KOPT-K1 (cell line): ENCODE measurements around the gene EPHX1.
A peak's percentile ranks its signal among the peaks of the same experiment; 100 is the strongest.
"Not testable (repeated sequence)": the region's sequence is repeated elsewhere in the genome, so short reads cannot be mapped to it uniquely, and the experiment has no call there.

ENCODE experiments used
- H3K27ac ChIP-seq: fragments of 200-600 bp; sonication (generic); 2 replicates; pipeline ENCODE4 v1.5.1; 2016; ENCODE audit warnings: antibody characterized with exemption, mild to moderate bottlenecking, low read depth, low read length; ENCODE audit not compliant: poor library complexity, severe bottlenecking
- H3K36me3 ChIP-seq: fragments of 200-600 bp; sonication (generic); 2 replicates; pipeline ENCODE4 v1.5.1; 2017; ENCODE audit warnings: antibody characterized with exemption, mild to moderate bottlenecking, low read length, moderate library complexity; ENCODE audit not compliant: insufficient read depth
- H3K9me3 ChIP-seq: fragments of 200-600 bp; sonication (generic); 2 replicates; pipeline ENCODE4 v1.5.1; 2017; ENCODE audit warnings: antibody characterized with exemption, low read length, mild to moderate bottlenecking; ENCODE audit not compliant: insufficient read depth, poor library complexity, severe bottlenecking

The EPHX1 gene

GRCh38 chr1:225771661-225772322 is 38.1 kb upstream of the EPHX1 start:
- no peaks in the 10 kb centered on the region for H3K9me3 ChIP-seq
- no peak overlapping the region for H3K27ac ChIP-seq

GRCh38 chr1:225772323-225772768 is 37.6 kb upstream of the EPHX1 start:
- Histone ChIP-seq H3K27ac (no peak overlapping the region), H3K9me3 (no peaks in the 10 kb centered on the region), H3K36me3 (no peaks in the 10 kb centered on the region)

More at GRCh38 chr1:225771661-225772322, 38.1 kb upstream of the EPHX1 start:
- H3K36me3 ChIP-seq, result no peaks in the 10 kb centered on the region

GRCh38 chr1:225772848-225773247 is 37.1 kb upstream of the EPHX1 start:
- no peaks in the 10 kb centered on the region for H3K36me3 ChIP-seq
- no peak overlapping the region for H3K27ac ChIP-seq
- no peaks in the 10 kb centered on the region for H3K9me3 ChIP-seq

DNA sequence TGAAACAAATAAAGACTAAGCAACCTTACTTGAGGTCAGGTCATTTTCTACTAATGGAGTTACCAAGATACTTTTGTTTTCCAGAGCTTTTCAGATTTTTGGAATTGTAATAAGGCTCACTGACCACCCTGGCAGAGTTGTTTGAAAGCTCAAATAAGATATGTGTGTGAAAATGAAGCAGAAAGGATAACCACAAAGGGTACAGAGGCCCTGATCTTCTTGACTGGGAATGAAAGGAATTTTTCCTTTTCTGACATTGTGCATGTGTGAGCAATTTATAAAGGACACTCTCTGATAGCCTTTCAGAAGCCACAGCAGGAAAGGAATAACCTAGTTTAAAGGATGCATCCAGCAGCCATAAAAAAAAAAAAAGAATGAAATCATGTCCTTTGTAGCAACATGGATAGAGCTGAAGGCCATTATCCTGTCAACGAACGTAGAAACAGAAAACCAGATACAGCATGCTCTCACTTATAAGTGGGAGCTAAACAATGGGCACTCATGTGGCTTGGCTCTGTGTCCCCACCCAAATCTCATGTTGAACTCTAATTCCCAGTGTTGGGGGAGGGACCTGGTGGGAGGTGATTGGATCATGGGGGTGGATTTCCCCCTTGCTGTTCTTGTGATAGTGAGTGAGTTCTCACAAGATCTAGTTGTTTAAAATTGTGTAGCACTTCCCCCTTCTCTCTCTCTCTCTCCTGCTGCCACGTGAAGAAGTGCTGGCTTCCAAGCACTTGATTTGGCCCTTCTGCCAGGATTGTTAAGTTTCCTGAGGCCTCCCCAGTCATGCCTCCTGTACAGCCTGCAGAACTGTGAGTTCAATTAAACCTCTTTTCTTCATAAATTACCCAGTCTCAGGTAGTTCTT is 35.4 kb upstream of the EPHX1 start:
- H3K36me3 ChIP-seq, result peaks cover 5% of the 10 kb centered on the region
- H3K27ac ChIP-seq, result no peak overlapping the region
- no peaks in the 10 kb centered on the region for H3K9me3 ChIP-seq

DNA sequence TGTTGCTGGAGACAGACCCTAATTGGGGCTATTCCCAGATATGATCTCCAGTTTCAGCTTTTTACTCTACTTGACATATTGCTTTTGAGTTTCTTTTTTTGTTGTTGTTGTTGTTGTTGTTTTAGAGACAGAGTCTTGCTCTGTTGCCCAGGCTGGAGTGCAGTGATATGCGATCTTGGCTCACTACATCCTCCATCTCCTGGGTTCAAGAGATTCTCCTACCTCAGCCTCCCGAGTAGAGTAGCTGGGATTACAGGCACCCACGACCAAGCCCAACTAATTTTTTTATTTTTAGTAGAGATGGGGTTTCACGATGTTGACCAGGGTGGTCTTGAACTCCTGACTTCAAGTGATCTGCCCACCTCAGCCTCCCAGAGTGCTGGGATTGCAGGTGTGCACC is 33.6 kb upstream of the EPHX1 start:
- Histone ChIP-seq H3K9me3 (no peaks in the 10 kb centered on the region), H3K36me3 (peaks cover 23% of the 10 kb centered on the region), H3K27ac (no peak overlapping the region)

- Histone ChIP-seq H3K9me3 (no peaks in the 10 kb centered on the region), H3K36me3 (peaks cover 30% of the 10 kb centered on the region), H3K27ac (peak overlapping the region; percentile 94)
Observed at GRCh38 chr1:225777058-225777582, 32.8 kb upstream of the EPHX1 start.

GRCh38 chr1:225777583-225778336 is 32.2 kb upstream of the EPHX1 start, which contains the start of gene SRP9:
Gene SRP9, plus strand, starts transcription at chr1:225777826. Its CDS starts 115 bp downstream, at chr1:225777941.
- Histone ChIP-seq H3K9me3 (no peaks in the 10 kb centered on the region), H3K36me3 (peaks cover 36% of the 10 kb centered on the region), H3K27ac (peak within 1 kb of the TSS; percentile 94)

DNA sequence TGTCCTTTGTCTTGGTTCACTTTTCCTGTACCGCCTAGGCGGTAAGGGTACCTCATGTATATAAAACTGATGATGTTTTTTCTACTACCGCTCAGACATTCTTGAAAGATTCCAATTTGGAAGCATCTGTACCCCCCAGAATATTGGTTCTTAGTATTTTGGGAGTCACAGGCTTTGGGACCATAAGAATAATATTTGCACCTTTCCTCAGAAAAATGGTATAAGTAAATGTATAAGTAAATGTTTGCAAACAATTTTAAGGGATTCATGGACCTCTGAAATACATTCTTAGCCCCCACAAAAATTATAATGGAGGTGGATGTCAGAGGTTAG is 31.6 kb upstream of the EPHX1 start:
- H3K27ac ChIP-seq, result peak overlapping the region; percentile 94
- H3K9me3 ChIP-seq, result no peaks in the 10 kb centered on the region
- H3K36me3 ChIP-seq, result peaks cover 42% of the 10 kb centered on the region

DNA sequence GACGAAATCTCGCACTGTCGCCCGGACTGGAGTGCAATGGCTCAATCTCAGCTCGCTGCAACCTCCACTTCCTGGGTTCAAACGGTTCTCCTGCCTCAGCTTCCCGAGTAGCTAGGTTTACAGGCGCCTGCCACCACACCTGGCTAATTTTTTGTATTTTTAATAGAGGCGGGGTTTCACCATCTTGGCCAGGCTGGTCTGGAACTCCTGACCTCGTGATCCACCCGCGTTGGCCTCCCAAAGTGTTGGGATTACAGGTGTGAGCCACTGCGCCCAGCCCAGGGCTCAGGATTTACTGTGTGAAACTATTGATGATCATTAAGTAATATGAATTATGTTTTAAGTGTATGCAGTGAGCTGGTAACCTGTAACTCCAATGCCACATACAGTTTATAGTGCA is 30.8 kb upstream of the EPHX1 start:
- peaks cover 50% of the 10 kb centered on the region for H3K36me3 ChIP-seq
- H3K27ac ChIP-seq, result peak overlapping the region; percentile 94

GRCh38 chr1:225780134-225780533 is 29.8 kb upstream of the EPHX1 start:
- Histone ChIP-seq H3K27ac (no peak overlapping the region), H3K36me3 (peaks cover 58% of the 10 kb centered on the region), H3K9me3 (no peaks in the 10 kb centered on the region)

More for the DNA sequence above, 30.8 kb upstream of the EPHX1 start:
- not testable (repeated sequence) for H3K9me3 ChIP-seq

- Histone ChIP-seq H3K36me3 (peaks cover 63% of the 10 kb centered on the region), H3K9me3 (no peaks in the 10 kb centered on the region), H3K27ac (no peak overlapping the region)
Observed at GRCh38 chr1:225780630-225781029, 29.3 kb upstream of the EPHX1 start.

GRCh38 chr1:225789142-225789541 is 20.8 kb upstream of the EPHX1 start:
- Histone ChIP-seq H3K36me3 (peaks cover 98% of the 10 kb centered on the region), H3K9me3 (peaks cover 43% of the 10 kb centered on the region)
- H3K27ac ChIP-seq, result not testable (repeated sequence)

- Histone ChIP-seq H3K36me3 (peaks cover 61% of the 10 kb centered on the region), H3K27ac (no peak overlapping the region), H3K9me3 (peaks cover 50% of the 10 kb centered on the region)
Observed at GRCh38 chr1:225794954-225795353, 15.0 kb upstream of the EPHX1 start.

DNA sequence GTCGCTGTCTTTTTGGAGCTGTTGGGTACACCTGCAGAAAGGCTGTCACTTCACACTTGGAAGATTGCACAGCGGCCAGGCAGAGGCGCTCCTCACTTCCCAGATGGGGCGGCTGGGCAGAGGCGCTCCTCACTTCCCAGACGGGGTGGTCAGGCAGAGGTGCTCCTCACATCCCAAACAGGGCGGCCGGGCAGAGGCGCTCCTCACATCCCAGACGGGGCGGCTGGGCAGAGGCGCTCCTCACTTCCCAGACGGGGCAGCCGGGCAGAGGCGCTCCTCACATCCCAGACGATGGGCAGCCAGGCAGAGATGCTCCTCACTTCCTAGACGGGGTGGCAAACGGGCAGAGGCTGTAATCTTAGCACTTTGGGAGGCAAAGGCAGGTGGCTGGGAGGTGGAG is 13.8 kb upstream of the EPHX1 start:
- Histone ChIP-seq H3K9me3 (peaks cover 39% of the 10 kb centered on the region), H3K36me3 (peaks cover 50% of the 10 kb centered on the region)
- H3K27ac ChIP-seq, result not testable (repeated sequence)

DNA sequence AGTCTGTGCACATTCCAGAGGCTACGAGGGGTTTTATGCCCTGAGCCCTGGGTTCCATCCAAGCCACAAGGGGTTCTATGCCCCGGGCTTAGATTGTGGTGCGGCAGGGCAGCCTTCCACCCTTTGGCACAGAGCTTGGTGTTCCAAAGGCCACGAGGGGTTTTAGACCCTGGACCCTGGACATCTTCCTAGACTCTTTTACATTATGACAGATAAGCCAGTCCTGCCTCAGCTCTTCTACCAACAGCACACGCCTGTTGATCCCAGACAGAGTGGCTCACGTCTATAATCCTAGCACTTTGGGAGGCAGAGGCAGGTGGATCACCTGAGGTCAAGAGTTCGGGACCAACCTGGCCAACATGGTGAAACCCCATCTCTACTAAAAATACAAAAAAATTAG is 8.8 kb upstream of the EPHX1 start:
- H3K36me3 ChIP-seq, H3K9me3 ChIP-seq, H3K27ac ChIP-seq: not testable (repeated sequence)
